Panc1 (cell line): ENCODE data around the gene ATP2A3. TPM values are rescaled to one million over a fixed set of nuclear protein-coding genes. Genes with fewer than 3 reads are reported as not detected.

Source experiments
- ATAC-seq: fragments of 200-7000 bp; cut with Tn5 transposase; 2 replicates; pipeline ENCODE4 v1.9.1; 2020; ENCODE audit warnings: mild to moderate bottlenecking, moderate library complexity
- BruUV-seq: library from RNA; stranded (reverse); fragments of 400-500 nt; replicated peaks from 2 replicates; lab custom pipeline; 2021; lab: Mats Ljungman, UMichigan
- CTCF ChIA-PET: fragments of 300-600 bp; sonication (Branson Sonifier 250); formaldehyde crosslinking; loops from one replicate; lab custom pipeline; 2022; ENCODE audit warnings: antibody characterized with exemption; lab: Charles Lee
- POLR2A ChIA-PET: fragments of 300-600 bp; sonication (Branson Sonifier 250); formaldehyde crosslinking; loops from one replicate; lab custom pipeline; 2022; ENCODE audit warnings: antibody characterized with exemption; lab: Charles Lee
- DNase-seq: peaks from one replicate; pipeline ENCODE4 v3.0.0-alpha.2; 2010; ENCODE audit warnings: low read depth, low spot score
- H3K27ac ChIP-seq: 2 replicates; pipeline ENCODE4 v1.5.1; 2011; ENCODE audit warnings: mild to moderate bottlenecking, low read length, inconsistent platforms
- H3K27me3 ChIP-seq: fragments of 200-500 bp; sonication (Bioruptor generic); 2 replicates; pipeline ENCODE4 v1.6.0; 2014; ENCODE audit warnings: low read length, inconsistent platforms; ENCODE audit not compliant: control insufficient read depth, insufficient read depth
- H3K36me3 ChIP-seq: fragments of 200-500 bp; sonication (Bioruptor generic); 2 replicates; pipeline ENCODE4 v1.5.1; 2014; ENCODE audit warnings: inconsistent platforms, mild to moderate bottlenecking, low read length, moderate library complexity; ENCODE audit not compliant: control insufficient read depth, insufficient read depth
- H3K4me1 ChIP-seq: 2 replicates; pipeline ENCODE4 v1.5.1; 2011; ENCODE audit warnings: inconsistent platforms, mild to moderate bottlenecking, low read length, moderate library complexity; ENCODE audit not compliant: control insufficient read depth, insufficient read depth
- H3K4me3 ChIP-seq, 2 experiments: 2 replicates each; pipeline ENCODE4 v1.5.1; 2011 to 2012; ENCODE audit warnings: low read depth in 2 of 2, low read length in 2 of 2, mild to moderate bottlenecking in 2 of 2, inconsistent platforms in 1 of 2, moderate library complexity in 1 of 2
- H3K9me3 ChIP-seq: fragments of 200-500 bp; sonication (Bioruptor generic); 2 replicates; pipeline ENCODE4 v1.5.1; 2014; ENCODE audit warnings: low read depth, mild to moderate bottlenecking, inconsistent platforms, low read length, moderate library complexity; ENCODE audit not compliant: control insufficient read depth, insufficient read depth
- POLR2AphosphoS5 ChIP-seq: IDR thresholded peaks from 2 replicates; pipeline ENCODE4 v1.6.1; 2012; ENCODE audit warnings: mild to moderate bottlenecking, low read depth, low read length, moderate library complexity
- SIN3A ChIP-seq: IDR thresholded peaks from 2 replicates; pipeline ENCODE4 v1.6.1; 2012; ENCODE audit warnings: low read depth, mild to moderate bottlenecking, low read length, moderate library complexity, borderline replicate concordance; ENCODE audit not compliant: insufficient read depth
- TCF7L2 ChIP-seq: IDR thresholded peaks from 2 replicates; pipeline ENCODE4 v1.6.1; 2011; ENCODE audit warnings: mild to moderate bottlenecking, low read depth, low read length, inconsistent platforms
- in situ Hi-C: cut with HindIII; loops from 2 replicates; pipeline ENCODE4 v1.10.0; 2016; ENCODE audit warnings: low sequenced_read_pairs, low pct_unique_long_range_greater_than_20kb
- intact Hi-C: fragments of 100-400 bp; cut with micrococcal nuclease; formaldehyde crosslinking; loops from one replicate; pipeline ENCODE4 v1.10.0; 2022; ENCODE audit not compliant: unreplicated experiment
- total RNA-seq: library from RNA; stranded (reverse); gene quantifications from one replicate; pipeline ENCODE4 v1.2.1, GENCODE V29; 2021; ENCODE audit not compliant: unreplicated experiment
- TF ChIP-seq, protein P1 (sequence below): fragments of 450-650 bp; IDR thresholded peaks from 2 replicates; pipeline ENCODE4 v1.5.1; 2017; ENCODE audit warnings: mild to moderate bottlenecking
- TF ChIP-seq, protein P2 (sequence below), 2 experiments: IDR thresholded peaks; 2 replicates each; pipeline ENCODE4 v1.6.1; 2011 to 2012; ENCODE audit warnings: low read depth in 2 of 2, control low read depth in 1 of 2, low read length in 1 of 2, mild to moderate bottlenecking in 1 of 2, moderate library complexity in 1 of 2; ENCODE audit not compliant: insufficient read depth in 1 of 2

The ATP2A3 gene
- total RNA-seq, 1 experiment from 2014 or later: 29.7 TPM

DNA sequence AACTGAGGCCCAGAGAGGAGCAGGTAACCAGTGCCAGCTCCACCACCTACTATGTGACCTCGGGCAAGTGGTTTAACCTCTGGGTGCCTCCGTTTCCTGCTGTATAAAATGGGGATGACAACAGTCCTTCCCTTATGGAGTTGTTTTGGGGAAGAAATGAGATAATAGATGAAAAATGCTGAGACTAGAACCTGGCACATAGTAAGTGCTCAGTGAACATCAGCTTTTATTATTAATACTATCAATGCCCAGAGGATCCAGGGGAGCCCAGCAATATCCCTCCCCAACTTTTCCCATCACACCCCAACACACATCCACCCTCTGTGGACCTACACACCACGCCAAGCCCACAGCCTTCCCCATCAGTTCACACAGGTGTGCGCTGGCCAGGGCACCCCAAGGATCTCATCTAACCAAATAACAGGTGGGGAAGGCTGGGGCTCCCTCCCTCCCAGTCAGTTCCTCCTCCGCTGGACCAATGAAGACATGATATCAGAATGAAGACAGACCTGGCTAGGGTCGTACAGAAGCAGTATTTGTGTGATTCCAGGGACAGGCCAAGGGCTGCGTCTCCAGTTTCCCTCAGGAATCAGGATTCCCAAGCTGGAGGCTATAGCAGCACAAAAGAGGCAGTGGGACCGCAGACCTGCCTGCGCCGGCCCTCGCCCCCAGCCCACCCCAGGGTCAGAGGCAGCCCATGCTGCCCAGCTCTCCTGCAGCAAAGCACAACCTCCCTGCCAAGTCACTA lies 1.8 kb downstream of the ATP2A3 start:
- no peaks in the 10 kb centered on the region for H3K27me3 ChIP-seq
- no peak overlapping the region for H3K4me3 ChIP-seq
- ATAC-seq: no peak
- DNase-seq: no peak
- H3K9me3 ChIP-seq: no peaks in the 10 kb centered on the region
- CTCF ChIA-PET: no interaction called here
- intact Hi-C loops (no loop called here), in situ Hi-C loops (no loop called here)
- POLR2A ChIA-PET: no interaction called here
- no peaks in the 10 kb centered on the region for H3K36me3 ChIP-seq
- no TSS peak for BruUV-seq
- H3K4me1 ChIP-seq: peaks cover 16% of the 10 kb centered on the region
- TF ChIP-seq, protein P1, sequence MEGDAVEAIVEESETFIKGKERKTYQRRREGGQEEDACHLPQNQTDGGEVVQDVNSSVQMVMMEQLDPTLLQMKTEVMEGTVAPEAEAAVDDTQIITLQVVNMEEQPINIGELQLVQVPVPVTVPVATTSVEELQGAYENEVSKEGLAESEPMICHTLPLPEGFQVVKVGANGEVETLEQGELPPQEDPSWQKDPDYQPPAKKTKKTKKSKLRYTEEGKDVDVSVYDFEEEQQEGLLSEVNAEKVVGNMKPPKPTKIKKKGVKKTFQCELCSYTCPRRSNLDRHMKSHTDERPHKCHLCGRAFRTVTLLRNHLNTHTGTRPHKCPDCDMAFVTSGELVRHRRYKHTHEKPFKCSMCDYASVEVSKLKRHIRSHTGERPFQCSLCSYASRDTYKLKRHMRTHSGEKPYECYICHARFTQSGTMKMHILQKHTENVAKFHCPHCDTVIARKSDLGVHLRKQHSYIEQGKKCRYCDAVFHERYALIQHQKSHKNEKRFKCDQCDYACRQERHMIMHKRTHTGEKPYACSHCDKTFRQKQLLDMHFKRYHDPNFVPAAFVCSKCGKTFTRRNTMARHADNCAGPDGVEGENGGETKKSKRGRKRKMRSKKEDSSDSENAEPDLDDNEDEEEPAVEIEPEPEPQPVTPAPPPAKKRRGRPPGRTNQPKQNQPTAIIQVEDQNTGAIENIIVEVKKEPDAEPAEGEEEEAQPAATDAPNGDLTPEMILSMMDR: no peak
- TF ChIP-seq TCF7L2 (no peak), POLR2AphosphoS5 (no peak), SIN3A (no peak)
- TF ChIP-seq, protein P2, sequence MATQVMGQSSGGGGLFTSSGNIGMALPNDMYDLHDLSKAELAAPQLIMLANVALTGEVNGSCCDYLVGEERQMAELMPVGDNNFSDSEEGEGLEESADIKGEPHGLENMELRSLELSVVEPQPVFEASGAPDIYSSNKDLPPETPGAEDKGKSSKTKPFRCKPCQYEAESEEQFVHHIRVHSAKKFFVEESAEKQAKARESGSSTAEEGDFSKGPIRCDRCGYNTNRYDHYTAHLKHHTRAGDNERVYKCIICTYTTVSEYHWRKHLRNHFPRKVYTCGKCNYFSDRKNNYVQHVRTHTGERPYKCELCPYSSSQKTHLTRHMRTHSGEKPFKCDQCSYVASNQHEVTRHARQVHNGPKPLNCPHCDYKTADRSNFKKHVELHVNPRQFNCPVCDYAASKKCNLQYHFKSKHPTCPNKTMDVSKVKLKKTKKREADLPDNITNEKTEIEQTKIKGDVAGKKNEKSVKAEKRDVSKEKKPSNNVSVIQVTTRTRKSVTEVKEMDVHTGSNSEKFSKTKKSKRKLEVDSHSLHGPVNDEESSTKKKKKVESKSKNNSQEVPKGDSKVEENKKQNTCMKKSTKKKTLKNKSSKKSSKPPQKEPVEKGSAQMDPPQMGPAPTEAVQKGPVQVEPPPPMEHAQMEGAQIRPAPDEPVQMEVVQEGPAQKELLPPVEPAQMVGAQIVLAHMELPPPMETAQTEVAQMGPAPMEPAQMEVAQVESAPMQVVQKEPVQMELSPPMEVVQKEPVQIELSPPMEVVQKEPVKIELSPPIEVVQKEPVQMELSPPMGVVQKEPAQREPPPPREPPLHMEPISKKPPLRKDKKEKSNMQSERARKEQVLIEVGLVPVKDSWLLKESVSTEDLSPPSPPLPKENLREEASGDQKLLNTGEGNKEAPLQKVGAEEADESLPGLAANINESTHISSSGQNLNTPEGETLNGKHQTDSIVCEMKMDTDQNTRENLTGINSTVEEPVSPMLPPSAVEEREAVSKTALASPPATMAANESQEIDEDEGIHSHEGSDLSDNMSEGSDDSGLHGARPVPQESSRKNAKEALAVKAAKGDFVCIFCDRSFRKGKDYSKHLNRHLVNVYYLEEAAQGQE (IDR thresholded peaks at IDR 0.05; ENCODE audit: insufficient read depth in 1 of 2, low read depth in 2 of 2, low read length in 1 of 2): no peak
- H3K27ac ChIP-seq: no peak overlapping the region

DNA sequence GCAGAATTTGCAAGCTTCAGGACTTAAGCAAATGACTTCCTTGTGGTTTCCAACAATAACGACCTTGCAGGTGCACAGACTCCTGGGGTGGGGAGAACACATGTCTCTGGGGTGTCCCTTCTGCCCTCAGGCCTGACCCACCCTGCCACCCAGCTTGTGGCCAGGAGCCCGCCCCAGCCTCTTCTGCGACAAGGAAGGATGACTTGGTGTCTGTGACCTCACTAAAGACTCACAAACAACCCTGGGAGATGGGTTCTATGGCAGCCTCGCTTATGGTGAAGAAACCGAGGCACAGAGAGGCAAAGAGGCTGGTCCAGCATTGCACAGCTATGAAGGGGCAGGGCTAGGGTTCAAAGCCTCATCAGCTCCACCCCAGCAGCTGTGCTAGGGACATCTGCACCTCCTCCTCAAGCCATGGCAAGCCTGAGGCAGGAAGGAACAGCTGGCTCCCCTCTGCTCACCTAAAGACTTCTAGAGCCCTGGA lies 2.6 kb downstream of the ATP2A3 start:
- BruUV-seq: no TSS peak
- TF ChIP-seq, protein P2 (IDR thresholded peaks at IDR 0.05; ENCODE audit: insufficient read depth in 1 of 2, low read depth in 2 of 2, low read length in 1 of 2): no peak
- TF ChIP-seq, protein P1: no peak
- peaks cover 16% of the 10 kb centered on the region for H3K4me1 ChIP-seq
- ChIA-PET CTCF (no interaction called here), POLR2A (no interaction called here)
- H3K9me3 ChIP-seq: no peaks in the 10 kb centered on the region
- H3K36me3 ChIP-seq: no peaks in the 10 kb centered on the region
- no peak overlapping the region for H3K27ac ChIP-seq
- intact Hi-C loops (no loop called here), in situ Hi-C loops (no loop called here)
- ATAC-seq: no peak
- no peak for DNase-seq
- H3K4me3 ChIP-seq: no peak overlapping the region
- H3K27me3 ChIP-seq: no peaks in the 10 kb centered on the region
